ENCODE measurements around the gene USP34. TPM values are rescaled to one million over a fixed set of nuclear protein-coding genes. Genes with fewer than 3 reads are reported as not detected.

USP34 gene
- total and polyA plus RNA-seq, 9 of the 15 experiments (the other 6 are each of a cell fraction or from before 2014, with no cell fraction given), result 19.8 to 108 (median 67.8) TPM

GRCh38 chr2:61176755-61177726, 293.8 kb downstream of the USP34 start (continued):
- no peak for TF ChIP-seq NFYB (IDR thresholded peaks at IDR 0.05; ENCODE audit: extremely low read depth, insufficient read length)
- TF ChIP-seq CREB3L1 (IDR thresholded peaks at IDR 0.05; ENCODE audit: borderline replicate concordance, low read depth), result peak; percentile 82; the same call in 1 of the 2 replicates
- no peak for TF ChIP-seq FOXK1 (CRISPR knock-in tag; IDR thresholded peaks at IDR 0.05; ENCODE audit: borderline replicate concordance)
- TF ChIP-seq ZFX (CRISPR knock-in tag; IDR thresholded peaks at IDR 0.05), result peak; percentile 95
- 0 out of 2 replicates have a peak, but pooled peaks have one; percentile 51 for TF ChIP-seq KAT7 (CRISPR knock-in tag; IDR thresholded peaks at IDR 0.05; ENCODE audit: borderline replicate concordance)
- TF ChIP-seq CEBPZ (IDR thresholded peaks at IDR 0.05; ENCODE audit: borderline replicate concordance, low read depth, low read length), result no peak
- no peak for TF ChIP-seq ZNF707 (CRISPR knock-in tag; conservative IDR thresholded peaks at IDR 0.05)
- TF ChIP-seq SAFB (IDR thresholded peaks at IDR 0.05; ENCODE audit: borderline replicate concordance, low read depth, low read length), result 0 out of 2 replicates have a peak, but pooled peaks have one; percentile 31
- TF ChIP-seq ZNF583 (CRISPR knock-in tag; IDR thresholded peaks at IDR 0.05), result no peak
- TF ChIP-seq SMARCA4 (IDR thresholded peaks at IDR 0.05), result peak; percentile 71
- TF ChIP-seq, protein P1, sequence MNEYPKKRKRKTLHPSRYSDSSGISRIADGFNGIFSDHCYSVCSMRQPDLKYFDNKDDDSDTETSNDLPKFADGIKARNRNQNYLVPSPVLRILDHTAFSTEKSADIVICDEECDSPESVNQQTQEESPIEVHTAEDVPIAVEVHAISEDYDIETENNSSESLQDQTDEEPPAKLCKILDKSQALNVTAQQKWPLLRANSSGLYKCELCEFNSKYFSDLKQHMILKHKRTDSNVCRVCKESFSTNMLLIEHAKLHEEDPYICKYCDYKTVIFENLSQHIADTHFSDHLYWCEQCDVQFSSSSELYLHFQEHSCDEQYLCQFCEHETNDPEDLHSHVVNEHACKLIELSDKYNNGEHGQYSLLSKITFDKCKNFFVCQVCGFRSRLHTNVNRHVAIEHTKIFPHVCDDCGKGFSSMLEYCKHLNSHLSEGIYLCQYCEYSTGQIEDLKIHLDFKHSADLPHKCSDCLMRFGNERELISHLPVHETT (CRISPR knock-in tag; conservative IDR thresholded peaks at IDR 0.05 in 1 of 2, IDR thresholded peaks at IDR 0.05 in 1 of 2), result peak in 1 of 2 experiments; percentile 94; a peak in 2 of 4 replicates
- TF ChIP-seq, protein P2, sequence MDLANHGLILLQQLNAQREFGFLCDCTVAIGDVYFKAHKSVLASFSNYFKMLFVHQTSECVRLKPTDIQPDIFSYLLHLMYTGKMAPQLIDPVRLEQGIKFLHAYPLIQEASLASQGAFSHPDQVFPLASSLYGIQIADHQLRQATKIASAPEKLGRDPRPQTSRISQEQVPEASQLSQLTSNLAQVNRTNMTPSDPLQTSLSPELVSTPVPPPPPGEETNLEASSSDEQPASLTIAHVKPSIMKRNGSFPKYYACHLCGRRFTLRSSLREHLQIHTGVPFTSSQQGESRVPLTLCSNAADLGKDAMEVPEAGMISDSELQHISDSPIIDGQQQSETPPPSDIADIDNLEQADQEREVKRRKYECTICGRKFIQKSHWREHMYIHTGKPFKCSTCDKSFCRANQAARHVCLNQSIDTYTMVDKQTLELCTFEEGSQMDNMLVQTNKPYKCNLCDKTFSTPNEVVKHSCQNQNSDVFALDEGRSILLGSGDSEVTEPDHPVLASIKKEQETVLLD (IDR thresholded peaks at IDR 0.05), result peak; percentile 54; the same call in 1 of the 2 replicates
- TF ChIP-seq ARNT (IDR thresholded peaks at IDR 0.05), result 0 out of 4 replicates have a peak, but pooled peaks of 1 of the 2 experiments have one; percentile 49
- peak; percentile 73; the same call in 1 of the 2 replicates for TF ChIP-seq E2F3 (CRISPR knock-in tag; IDR thresholded peaks at IDR 0.05)
- no peak for TF ChIP-seq ZNF282 (CRISPR knock-in tag; IDR thresholded peaks at IDR 0.05)
- TF ChIP-seq, protein P3, sequence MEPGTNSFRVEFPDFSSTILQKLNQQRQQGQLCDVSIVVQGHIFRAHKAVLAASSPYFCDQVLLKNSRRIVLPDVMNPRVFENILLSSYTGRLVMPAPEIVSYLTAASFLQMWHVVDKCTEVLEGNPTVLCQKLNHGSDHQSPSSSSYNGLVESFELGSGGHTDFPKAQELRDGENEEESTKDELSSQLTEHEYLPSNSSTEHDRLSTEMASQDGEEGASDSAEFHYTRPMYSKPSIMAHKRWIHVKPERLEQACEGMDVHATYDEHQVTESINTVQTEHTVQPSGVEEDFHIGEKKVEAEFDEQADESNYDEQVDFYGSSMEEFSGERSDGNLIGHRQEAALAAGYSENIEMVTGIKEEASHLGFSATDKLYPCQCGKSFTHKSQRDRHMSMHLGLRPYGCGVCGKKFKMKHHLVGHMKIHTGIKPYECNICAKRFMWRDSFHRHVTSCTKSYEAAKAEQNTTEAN (CRISPR knock-in tag; IDR thresholded peaks at IDR 0.05), result no peak
- no peak for TF ChIP-seq ZNF311 (CRISPR knock-in tag; IDR thresholded peaks at IDR 0.05)

All from K562 (cell line).